Stimulated activated CD4-positive, alpha-beta T cell treated with anti-CD3 and anti-CD28 coated beads, Interleukin-12 subunit alpha, Interleukin-12 subunit beta, amount 100 ng/mL, for 24 hours (primary cell): ENCODE results near the gene NEURL4.
"Not testable (repeated sequence)": the region's sequence is repeated elsewhere in the genome, so short reads cannot be mapped to it uniquely, and the experiment has no call there.

Experiments used
- DNase-seq, 2 experiments: peaks; one replicate each; pipeline ENCODE4 v3.0.0-alpha.2; 2020; ENCODE audit warnings: low read depth in 2 of 2

Gene NEURL4

DNA sequence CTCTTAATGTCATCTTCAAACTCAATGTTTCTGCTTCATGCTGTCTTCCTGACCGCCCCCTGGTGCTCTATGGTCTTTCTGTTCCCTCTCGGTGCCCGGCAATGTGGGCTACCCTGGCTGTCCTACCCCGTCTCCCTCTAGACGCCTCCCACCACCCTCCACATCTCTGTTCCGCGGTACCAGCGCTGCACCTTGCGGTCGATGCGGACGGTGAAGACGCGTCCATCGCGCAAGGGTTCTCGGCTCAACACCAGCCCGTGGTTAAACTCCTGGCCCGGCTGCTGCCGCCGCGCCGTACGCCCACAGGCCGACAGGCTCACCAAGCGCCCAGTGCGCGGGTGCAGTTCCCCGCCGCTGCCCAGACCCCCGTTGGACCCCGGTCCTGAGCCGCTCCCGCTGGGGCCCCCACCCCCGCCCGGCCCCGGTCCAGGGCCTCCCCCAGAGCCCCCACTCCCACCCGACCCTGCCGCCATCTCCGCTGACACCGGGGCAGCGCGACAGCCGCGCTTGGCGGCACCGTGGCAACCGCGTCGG is at the start of gene NEURL4:
Gene NEURL4, minus strand, starts transcription at position 496 of the 534 bp plus-strand sequence. Its CDS starts 23 bp downstream, at position 473.
- DNase-seq: no peak

DNA sequence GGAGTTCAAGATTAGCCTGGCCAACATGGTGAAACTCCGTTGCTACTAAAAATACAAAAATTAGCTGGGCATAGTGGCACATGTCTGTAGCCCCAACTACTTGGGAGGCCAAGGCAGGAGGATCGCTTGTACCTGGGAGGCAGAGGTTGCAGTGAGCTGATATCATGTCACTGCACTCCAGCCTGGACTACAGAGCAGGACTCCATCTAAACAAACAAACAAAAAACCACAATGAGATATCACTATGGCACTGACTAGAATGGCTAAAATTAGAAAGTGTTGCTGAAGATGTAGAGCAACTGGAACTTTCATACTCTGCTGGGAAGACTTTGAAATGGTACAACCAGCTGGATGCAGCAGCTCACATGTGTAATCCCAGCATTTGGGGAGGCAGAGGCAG is 45.2 kb upstream of the NEURL4 start:
- DNase-seq: no peak

DNA sequence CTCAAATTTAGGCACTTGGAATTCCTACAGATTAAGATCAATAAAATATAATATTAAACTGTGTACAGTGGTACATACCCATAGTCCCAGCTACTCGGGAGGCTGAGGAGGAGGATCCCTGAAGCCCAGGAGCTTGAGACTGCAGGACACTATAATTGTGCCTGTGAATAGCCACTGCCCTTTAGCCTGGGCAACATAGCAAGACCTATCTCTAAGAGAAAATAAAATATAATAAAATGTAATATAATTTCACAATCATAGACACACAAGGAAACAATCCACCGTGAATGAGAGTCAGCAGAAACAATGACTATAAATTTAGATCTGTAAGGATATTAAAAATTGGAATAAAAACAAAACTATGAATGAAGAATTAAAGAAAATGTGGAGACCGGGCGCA is 41.7 kb upstream of the NEURL4 start:
- DNase-seq: no peak

DNA sequence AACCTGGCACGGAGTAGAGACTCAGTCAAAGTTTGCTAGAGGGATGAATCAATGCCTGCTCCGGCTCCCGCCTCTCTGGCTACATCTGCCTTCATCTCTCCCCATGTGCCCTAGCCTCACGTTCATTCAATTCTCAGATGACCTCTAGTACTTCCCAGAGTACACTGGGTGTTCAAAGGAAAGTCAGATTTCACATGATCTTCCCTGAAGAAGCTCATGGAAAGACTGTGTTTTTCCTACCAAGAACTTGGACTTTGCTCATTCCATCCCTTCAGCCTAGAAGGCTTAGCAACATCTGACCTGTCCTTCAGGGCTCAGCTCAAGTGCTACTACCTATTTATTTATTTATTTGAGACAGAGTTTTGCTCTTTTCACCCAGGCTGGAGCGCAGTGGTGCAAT is 40.7 kb upstream of the NEURL4 start:
- no peak for DNase-seq

DNA sequence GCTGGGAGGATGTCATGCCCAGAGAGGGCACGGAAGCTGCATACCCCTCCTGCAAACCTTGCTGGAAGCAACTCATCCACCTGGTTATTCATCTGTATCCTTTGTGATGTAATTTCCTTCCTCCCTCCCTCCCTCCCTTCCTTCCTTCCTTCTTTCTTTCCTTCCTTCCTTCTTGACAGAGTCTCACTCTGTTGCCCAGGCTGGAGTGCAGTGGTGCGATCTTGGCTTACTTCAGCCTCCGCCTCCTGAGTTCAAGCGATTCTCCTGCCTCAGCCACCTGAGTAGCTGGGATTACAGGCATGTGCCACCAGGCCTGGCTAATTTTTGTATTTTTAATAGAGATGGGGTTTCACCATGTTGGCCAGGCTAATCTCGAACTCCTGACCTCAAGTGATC is 39.5 kb upstream of the NEURL4 start:
- not testable (repeated sequence) for DNase-seq

DNA sequence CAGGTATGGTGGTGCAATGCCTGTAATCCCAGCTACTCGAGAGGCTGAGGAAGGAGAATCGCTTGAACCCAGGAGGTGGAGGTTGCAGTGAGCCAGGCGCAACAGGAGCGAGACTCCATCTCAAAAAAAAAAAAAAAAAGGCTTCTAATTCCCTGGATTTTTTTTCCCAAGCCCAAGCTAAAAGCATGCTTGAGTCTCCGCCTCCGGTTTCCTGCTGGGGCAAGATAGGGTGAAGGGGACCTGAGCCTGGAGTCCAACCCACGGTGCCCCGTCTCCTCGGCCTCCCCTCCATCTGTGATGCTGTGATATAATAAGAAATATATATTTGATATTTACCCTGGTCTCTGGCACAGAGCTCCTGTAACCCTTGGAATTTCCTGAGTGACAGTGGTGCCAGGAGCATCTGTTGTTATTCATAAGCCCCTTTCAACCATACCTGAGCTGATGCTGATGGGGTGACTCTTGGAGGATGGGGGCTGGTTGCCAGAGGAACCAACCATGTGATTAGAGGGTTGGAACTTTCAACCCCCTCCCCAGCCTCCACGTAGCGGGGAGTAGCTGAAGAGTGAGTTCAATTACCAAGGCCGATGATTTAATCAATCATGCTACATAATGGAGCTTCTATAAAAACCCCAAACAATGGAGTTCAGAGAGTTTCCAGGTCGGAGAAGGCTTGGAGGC is 38.9 kb upstream of the NEURL4 start:
- no peak for DNase-seq

DNA sequence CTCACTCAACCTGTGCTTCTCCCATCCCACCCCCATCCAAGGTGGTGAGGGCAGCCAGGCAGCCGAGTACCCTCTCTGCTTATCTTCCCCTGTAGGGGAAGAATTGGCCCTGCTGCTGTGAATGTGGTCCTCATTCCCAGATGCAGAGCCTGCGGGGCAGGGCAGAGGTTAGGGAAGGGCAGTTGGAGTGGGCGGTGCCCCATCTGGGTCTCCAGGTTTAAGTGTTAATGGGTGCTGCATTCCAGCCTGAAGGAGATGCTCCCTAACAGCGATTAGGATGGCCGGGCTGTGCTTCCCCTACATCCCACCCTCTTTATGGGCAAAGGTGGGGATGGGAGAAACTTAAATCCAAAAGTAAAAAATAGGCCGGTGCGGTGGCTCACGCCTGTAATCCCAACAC is 37.9 kb upstream of the NEURL4 start:
- DNase-seq: no peak

DNA sequence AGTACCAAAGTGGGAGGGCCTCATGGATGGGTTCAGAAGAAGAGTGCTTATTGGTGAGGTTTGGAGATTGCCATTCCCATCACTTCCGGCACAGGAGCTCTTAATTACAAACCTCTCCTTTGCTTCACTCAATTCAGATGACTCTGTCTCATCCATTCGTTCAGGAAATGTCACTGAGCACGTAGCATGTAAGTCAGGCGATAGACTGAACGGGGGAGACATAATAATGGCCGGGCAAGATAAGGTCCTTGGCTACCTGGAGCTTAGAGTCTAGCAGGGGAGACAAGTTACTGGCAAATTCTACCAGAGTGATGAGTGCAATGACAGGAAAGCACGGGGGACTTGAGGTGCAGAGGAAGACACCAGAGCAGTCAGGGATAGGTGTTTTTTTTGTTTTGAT is 36.8 kb upstream of the NEURL4 start:
- not testable (repeated sequence) for DNase-seq

DNA sequence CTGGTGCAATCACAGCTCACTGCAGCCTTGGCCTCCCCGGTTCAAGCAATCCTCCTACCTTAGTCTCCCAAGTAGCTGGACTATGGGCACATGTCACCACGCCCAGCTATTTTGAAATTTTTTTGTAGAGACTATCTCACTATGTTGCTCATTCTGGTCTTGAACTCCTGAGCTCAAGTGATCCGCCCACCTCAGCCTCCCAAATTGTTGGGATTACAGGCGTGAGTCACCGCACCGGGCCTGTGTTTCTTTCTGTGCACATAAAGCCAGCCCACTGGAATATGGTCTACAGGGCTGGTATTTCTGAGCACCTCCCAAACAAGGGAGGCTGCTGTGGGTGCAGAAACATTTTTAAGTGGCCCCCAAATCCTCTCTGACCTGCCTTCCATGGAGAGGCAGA is 34.2 kb upstream of the NEURL4 start:
- no peak for DNase-seq

DNA sequence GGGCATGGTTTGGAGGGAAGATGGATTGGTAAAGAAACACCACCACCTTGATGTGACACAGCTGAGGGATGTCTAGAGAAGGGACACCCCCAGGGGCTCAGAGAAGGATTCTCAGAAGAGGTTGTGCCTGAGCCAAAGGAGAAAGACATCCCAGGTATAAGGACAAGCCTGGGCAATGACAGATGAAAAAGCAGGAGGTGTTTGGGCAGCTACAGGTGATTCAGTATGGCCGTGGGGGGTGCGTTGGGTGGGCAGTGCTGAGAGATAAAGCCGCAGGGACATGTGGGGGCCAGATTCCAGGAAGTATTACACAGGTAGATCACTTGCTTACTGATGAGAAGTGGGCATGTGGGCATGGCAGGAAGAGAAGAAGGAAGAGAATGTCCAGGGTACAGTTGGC is 32.8 kb upstream of the NEURL4 start:
- DNase-seq: no peak

DNA sequence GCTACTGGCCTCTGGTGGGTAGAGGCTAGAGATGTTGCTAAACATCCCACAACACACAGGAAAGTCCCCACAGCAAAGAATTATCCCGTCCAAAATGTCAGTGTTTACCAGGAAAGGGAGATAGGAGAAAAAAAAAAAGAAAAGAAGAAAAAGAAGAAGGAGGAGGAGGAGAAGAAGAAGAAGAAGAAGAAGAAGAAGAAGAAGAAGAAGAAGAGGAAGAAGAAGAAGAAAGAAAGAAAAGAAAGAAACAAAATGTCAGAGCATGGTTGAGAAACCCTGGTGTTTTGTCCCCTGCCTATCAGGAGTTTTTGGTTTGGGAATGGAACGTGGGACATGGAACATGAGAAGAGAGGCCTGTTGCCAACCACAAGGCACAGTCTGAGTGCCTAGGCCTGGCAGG is 28.2 kb upstream of the NEURL4 start:
- DNase-seq: no peak

DNA sequence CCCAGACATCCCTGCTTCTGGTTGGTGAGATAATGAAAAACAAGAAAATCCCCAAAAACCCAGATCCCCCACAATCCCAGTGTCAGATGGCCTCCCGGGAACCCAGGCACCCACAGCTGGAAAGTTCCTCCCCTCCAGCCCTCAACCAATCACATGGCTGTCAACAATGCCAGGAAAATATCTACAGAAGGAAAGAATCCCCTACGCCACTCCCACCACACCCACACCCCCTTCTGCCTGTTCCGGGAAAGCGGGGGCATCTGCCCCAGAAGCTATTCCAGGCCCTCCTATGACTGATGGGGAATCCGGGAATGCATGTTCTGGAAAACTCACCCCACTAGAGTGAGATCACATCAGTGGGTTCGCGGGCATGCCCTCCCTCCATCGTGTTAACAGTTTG is 27.6 kb upstream of the NEURL4 start:
- DNase-seq: no peak

DNA sequence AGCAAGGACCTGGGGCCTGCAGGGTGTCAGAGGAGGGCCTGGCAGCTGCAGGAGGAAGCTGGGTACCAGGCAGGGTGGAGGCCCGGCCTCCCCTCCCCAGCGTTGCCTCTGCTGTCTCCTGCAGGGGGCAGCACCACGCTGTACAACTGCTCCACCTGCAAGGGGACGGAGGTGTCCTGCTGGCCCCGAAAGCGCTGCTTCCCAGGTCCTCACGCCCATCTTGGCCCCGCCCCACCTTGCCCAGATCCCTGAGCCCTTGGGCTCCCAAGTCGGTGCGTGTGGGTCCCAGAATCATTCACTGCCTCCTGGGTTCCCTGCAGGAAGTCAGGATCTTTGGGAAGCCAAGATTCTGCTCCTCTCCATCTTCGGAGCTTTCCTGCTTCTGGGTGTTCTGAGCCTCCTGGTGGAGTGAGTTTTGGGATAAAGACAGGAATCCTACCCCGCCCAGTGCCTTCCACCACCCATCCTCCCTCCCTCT is 27.0 kb upstream of the NEURL4 start:
- peak; percentile 74 to 85 for DNase-seq

DNA sequence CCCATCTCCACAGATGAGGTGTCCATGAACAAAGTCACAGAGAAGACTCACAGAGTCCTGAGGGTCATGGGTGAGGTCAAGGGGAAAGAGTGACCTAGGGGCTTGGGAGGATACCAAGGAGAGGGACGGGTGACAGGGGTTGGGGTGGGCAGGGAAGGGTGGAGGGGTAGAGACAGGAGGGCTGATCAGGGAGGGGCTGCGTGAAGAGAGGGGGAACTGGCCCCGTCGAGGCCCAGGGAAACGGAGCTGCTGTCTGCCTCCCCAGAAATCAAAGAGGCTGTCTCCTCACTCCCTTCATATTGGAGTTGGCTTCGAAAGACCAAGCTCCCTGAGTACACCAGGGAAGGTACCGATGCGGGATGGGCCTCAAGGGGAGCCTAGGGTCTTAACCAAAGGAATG is 26.4 kb upstream of the NEURL4 start:
- no peak for DNase-seq

DNA sequence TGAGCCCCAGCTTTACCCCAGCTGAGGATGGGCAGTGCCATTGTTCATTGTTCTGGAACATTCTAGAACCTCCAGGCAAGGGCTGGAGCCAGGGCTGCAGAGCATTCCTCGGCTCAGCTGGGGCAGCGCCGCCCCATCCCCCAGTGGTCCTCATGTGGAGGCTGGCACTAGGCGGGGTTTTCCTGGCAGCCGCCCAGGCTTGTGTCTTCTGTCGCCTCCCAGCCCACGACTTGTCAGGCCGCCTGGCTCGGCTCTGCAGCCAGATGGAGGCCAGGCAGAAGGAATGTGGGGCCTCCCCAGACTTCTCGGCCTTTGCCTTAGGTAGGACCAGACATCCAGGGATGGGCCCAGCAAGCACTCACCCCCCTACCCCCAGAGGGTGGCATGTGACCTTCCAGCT is 25.9 kb upstream of the NEURL4 start, which contains the start of gene TMEM95:
Gene TMEM95, plus strand, starts transcription at position 104 of the 400 bp plus-strand sequence. Its CDS starts 49 bp downstream, at position 153.
- DNase-seq: no peak

DNA sequence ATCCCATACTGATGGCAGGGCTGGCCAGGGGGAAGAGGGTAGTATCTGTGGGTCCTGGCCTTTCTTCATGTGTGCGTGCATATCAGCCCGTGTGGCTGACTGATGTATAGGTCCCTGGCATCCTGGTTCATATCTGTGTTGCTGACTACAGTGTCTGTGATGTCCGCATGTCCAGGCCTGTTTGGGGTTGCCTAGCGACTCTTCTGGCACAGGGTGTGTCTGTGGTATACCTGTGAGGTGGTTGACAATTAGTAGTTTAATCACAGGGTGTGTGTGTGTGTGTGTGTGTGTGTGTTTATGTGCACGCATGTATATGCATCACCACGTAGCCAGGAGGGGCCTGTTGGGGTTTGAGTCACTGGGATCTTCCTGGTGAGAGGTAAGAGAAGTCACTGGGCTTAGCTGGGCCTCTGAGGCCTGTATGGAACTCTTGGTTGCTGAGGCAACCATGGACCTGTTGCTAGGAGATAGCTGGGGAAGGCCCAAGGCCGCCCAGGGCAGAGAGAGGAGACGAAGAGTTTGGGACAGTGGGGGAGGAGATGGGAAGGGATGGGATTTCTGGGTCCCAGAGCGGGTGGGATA is 25.2 kb upstream of the NEURL4 start:
- no peak for DNase-seq

DNA sequence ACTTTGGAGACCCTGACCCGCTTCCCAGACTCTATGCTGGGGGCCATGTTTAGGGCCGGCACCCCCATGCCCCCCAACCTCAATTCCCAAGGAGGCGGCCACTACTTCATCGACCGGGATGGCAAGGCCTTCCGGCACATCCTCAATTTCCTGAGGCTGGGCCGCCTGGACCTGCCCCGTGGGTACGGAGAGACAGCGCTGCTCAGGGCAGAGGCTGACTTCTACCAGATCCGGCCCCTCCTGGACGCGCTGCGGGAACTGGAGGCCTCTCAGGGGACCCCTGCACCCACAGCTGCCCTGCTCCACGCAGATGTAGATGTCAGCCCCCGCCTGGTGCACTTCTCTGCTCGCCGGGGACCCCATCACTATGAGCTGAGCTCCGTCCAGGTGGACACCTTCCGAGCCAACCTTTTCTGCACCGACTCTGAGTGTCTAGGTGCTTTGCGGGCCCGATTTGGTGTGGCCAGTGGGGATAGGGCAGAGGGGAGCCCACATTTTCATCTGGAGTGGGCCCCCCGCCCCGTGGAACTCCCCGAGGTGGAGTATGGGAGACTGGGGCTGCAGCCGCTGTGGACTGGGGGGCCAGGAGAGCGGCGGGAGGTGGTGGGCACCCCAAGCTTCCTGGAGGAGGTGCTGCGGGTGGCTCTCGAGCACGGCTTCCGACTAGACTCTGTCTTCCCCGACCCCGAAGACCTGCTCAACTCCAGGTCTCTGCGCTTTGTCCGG is 23.9 kb upstream of the NEURL4 start:
- no peak for DNase-seq

DNA sequence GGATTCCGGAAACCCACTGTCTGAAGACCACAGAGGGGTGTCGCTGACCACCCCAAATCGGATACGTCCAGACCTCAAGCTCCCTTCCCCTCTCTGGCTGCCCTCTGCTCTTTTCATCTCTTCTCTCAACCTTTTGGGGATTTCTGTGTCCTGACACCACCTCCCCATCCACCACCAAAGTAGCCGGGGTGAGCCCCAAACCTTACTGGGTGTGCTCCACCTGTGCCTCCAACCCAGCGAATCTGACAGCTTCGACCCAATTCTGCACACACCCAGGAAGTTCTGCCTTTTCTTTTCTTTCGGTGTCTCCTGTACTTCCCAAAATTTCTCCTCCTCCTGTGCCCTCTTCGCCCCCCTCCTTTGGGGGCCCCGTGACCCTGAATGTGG is 23.4 kb upstream of the NEURL4 start:
- DNase-seq: no peak

DNA sequence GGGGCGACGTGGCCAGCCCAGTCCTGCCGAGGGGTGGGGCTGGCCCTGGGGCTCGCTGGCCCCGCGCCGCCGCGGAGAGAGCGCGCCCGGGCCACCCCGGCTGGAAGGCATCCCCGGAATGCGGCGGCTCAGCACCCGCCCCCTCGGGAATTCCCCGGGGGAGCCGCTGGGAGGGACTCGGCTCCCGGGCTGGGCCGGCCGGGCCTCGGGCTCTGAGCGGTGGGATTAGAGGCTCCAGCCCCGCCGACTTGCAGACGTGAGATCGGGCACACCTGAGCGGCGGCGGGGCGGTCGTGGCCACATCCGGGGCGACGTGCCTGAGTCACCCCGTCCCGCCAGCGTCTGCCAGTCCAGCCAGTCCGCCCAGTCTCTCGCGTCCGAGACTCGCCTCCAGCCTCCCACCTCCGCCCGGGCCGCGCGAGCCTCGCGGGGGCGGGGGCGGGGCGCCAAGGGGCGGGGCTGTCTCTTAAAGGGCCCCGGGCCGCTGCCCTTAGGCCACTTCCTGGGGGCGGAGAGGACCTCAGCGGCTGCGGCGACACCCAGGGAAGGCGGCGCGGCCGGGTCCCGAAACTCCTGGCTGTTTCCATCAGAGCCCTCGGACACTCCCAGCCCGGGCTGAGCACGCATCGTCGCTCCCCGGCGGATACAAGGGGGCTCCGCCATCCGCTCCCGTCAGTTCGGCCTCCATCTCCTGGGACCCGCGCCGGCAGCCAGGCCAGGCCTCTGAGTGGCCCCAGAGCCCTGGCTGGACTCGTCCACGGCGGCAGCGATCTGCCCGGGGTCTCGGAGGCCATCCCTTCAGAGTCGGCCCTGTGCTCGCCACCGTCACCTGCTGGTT is 22.7 kb upstream of the NEURL4 start, which contains the start of gene KCTD11:
Gene KCTD11, plus strand, starts transcription at position 498 of the 838 bp plus-strand sequence.
- DNase-seq: peak in 1 of 2 experiments; percentile 73

DNA sequence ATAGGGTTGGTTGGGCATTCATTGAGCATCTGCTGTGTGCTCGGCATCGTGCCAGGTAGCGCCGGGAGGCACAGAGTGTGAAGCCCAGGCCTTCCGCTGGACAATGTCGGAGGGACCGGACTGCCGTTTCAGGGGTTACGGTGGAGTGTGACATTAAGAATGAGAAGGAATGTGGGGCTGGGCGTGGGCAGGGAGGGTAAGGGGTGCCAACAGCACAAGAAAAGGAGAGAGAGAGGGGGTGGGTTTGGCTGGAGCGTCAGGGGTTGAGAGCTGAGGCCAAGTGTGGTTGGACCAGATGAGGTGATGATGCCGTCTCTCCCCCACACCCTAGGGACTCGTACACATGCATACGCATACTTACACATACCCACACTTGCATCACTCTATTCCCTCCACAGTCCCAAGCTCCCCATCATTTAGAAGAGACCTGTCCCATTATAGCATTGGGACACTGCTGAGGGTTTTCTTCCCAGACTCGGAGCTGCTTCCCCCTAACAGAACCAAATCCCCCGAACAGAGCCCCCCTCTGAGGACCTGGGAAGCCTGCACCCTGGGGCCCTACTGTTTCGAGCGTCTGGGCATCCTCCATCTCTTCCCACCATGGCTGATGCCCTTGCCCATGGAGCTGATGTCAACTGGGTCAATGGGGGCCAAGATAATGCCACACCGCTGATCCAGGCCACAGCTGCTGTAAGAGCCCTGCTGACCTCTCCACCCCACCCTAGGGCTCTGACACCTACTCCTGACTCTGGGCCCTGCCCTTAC is 19.5 kb upstream of the NEURL4 start:
- no peak for DNase-seq
